Fibroblast of skin of left quadriceps (primary cell): ENCODE results near the gene C3orf20.

Experiments used
- DNase-seq, 2 experiments: peaks; one replicate each; pipeline ENCODE4 v3.0.0-alpha.2; 2013; ENCODE audit warnings: low read depth in 2 of 2

The C3orf20 gene

DNA sequence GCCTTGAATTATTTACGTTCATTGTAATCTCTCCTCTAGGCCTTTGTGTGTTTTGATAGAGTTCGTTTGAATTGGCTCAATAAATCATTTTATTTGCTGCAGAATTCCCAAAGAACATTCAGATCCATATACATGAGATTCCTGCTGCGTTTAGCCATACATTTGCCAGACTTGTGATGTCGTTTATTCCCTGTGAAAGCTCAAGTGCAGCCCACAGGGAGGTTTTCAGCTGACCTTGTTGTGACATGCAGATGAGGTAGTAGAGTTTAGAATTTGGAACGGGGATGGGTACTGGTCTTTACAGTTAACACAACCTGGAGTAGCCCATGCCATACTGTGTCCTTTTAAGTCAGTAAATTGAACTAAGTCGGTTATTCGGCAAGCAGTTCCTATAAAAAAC, at the start of gene C3orf20:
TSS of gene C3orf20 (plus strand) at position 301 of the 400 bp plus-strand sequence. CDS start 7,573 bp downstream, outside the sequence.
- no peak for DNase-seq

DNA sequence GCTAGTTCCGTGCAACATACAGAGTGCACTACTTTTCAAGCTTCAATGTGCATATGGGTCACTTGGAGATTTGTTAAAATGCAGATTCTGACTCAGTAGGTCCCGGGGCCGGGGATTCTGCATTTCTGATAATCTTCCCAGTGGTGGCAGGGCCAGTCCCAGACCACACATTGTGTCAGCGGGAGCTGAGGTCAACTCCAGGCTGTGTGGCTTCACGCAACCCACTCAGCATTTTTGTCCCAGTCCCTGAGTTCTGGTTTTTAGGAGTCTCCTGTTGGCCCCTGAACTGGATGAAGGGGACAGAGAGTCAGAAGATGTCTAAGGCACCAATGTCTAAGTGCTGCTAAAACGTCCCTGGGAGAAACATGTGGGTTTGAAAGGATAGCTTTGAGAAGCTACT, 49.5 kb upstream of the C3orf20 start:
- DNase-seq = no peak

DNA sequence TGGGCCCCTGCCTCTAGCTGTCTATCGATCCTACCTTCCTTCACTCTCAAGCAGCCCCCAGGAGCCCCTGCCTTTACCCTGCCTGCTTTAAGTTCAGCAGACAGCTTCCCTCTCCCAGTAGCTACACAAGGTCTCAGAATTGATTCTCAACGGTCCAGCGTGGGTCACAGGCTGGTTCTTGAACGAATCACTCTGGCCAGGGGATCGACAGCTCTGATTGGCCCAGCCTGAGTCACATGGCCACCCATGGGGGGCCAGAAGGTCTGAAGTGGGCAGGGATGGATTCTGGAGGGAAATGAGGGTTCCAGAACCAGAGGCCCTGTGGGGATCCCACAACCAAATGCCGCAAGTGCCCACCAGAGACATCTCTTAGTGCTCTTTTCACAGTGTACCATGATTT, 47.1 kb upstream of the C3orf20 start:
- DNase-seq = no peak

DNA sequence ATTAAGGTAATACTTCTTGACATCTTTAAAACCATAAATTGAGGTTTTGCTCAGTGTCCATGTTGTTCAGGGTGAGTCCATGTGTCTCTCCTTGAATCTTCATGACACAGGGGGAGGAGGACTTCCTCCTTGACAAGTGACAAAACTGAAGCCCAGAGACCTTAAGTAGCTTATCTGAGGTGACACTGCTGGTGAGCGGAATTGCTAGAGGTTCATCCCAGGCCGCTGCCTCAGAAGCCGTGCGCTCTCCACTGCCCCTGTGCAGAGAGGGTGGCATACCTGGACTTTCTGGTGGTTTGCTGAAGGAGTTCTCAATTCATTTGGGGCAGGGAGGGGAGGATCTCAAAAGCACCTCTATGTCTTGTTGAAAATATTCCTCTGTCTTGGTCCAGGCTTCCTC, 46.5 kb upstream of the C3orf20 start:
- no peak for DNase-seq

DNA sequence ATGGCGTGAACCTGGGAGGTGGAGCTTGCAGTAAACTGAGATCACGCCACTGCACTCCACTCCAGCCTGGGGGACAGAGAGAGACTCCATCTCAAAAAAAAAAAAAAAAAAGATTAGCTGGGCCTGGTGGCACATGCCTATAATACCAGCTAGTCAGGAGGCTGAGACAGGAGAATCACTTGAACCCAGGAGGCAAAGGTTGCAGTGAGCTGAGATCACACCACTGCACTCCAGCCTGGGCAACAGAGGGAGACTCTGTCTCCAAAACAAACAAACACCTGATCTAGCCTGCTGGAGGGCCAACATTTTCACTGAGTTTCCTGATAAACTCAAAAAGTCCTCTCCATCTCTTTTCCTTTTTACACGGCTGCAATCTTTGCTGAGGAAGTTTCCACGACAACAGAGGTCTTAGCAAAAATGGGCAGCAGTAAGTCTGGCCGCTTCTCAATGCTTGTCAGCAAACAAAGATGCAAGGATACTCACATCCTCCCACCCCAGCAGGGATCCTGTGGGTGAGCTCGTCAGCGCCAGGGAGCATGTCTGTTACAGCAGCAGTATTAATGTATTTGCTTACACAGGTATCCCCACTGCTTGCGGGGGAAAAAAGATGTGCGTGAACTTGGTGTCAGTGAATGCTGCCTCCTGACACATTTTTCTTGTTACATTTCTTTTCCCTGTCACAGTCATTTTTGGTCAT, 44.4 kb upstream of the C3orf20 start:
- no peak for DNase-seq

DNA sequence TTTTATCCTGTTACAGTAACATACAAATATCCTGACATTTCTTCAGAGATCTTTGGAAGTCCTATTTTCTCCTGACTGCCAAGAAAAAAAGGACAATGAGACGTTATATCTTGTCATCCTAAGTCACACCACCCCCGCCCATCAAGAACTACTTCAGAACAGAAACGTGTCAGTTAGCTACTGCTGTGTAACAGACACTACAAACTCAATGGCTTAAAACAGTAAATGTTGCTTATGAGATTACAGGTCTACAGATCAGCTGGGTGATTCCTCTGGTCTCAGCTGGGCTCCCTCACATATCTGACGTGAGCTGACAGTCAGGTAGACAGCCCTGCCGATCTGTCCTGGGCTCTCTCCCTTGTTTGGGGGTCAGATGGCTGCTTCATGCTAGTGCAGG, 43.8 kb upstream of the C3orf20 start:
- DNase-seq = no peak

DNA sequence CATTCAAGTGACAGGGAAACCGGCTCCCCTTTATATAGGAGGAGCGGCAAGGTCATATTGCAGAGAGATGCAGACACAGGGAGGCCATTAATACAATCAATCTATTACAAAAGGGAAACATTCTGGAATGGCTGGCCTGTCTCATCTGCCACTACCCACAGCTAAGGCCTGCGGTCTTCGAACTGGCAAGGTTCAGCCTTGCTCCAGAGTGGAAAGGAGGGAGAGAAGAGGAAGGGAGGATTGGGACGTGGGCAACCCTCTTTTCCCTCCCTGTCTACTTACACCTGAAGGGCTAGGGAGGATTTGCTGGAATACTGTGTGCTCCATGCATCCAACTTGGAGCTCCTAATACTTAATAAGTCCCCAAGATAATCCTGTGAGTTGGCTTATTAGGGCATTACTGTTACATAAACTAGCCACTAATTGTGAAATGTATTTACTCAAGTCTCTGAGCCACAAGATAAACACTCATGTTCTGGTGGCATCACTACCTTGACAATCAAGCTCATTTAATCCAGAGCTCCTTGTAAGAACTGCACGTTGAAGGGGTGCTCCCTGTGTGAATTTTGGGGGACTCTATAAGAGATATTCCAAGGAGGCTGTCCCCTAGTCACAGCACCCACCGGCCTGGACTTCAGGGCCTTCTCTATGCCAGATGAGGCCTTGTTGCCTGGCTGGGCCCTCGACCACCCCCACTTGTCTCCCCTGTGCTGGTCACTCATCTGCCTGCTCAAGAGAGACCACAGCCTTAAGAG, 43.1 kb upstream of the C3orf20 start:
- no peak for DNase-seq

DNA sequence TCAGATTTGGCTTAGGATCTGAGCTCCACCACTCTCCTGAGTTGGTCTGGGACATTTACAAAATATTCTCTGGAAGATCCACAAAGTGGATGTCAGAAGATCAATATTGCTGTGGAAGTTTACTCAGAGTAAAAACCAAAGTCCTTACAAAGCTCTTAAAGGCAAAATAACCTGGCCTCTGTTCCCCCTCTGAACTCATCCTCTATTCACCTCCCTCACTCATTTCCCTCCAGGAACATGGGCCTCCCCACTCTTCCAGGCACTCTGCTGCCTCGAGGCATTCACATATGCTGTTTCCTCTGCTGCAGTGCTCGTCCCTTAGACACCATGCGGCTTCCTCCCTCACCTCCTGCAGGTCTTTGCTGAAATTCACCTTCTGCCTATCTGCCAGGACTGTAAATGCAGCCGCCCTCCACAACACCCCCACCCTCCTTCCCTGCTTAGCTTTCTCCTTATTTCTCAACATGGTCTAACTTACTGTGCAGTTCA, 42.5 kb upstream of the C3orf20 start:
- no peak for DNase-seq

DNA sequence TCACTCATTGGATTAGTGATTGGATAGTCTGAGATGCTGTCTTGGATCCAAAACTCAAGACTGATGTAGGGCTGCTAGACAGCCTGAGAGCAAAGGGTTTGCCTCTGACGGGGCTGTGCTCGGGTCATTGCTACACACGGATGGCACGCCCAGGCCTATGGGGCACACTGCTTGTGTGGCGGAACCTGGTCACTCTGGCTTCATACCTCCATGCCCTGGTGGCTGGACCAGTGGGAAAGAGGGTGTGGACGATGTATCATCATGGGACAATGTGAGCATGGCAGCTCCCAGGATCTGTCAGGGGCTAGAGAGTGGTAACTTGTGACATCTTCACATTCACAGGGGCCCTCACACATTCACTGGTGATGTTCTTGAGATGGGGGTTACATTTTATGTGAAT, 41.5 kb upstream of the C3orf20 start:
- no peak for DNase-seq

DNA sequence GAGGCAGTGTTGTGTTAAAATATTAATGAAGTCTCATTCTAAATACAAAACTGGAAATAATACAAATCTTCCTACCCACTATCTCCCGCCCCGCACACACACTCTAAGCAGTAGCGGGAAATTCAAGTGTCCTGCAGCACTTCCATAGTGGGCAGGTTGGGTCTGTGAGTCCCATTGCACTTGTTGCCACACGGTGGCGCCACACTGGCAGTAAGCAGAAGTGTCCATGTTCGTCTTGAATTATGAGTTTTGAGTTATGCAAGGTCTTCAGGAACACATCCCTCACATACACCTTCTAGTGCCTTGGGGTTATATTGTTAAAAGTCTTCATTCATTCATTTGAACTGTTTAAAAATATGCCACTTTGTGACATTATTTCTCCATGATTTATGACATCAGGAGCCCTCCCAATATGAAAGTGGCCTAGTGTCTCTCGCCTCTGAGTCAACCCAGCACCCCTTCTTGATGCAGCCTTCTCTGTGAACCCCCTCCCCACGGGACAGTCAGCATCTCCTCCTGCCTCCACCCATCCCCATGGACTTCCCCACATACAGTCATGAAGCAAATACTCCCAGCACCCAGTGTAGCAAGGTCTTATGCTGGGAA, 41.0 kb upstream of the C3orf20 start:
- DNase-seq = peak in 1 of 2 experiments; percentile 5

DNA sequence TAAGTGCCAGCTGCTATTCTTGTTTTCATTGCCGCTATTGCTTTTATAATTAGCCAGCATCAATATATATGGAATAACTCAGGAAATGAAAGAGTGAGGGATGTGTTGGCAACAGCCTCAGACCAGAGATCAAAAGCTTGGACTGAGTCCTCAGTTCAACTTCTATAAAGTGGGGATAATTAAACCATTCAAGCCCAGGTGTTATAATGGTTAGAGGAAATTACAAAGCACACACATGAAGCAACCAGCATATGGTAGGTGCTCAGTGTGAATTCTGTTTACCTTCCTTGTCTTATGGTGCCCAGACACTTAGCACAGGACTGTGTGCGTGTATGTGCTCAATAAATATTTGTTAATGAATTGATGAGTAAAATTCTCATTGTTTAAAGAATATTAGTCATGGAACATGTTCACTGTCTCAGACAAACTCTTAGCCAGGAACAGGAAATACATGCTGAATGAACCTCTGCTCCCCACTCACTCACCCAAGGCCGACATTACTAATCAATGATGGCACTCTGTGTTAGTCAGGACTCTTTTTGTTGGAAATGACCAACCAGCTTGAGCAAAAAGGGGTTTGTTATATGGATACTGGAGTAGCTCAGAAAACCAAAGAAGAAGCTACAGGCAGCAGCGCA, 40.1 kb upstream of the C3orf20 start:
- no peak for DNase-seq

DNA sequence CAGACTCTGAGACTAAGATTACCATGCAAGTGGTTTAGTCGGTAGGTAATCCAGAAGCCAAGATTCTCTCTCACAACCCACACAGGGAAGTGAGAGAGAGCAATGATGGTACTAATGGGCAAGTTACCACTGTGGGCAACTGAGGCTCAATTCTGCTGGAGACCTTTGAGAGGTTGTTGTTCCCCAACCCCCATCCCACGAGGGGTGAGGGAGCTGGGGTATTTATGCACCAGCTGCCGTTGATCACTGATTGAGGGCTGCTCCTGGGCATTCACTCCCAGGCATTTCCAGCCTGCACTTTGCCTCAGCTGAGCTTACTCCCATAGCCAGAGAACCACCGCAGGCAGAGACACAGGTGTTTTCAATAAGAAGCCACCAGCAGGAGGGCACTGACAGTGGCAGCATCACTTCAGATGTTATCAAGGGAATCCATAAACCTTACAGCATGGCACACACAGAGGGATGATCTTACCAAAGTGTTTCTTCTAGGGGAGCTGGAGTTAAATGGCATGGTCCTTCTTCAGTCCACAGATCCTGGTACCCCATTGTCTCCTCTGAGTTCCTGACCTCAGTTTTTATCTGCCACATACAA, 38.3 kb upstream of the C3orf20 start:
- DNase-seq = no peak

DNA sequence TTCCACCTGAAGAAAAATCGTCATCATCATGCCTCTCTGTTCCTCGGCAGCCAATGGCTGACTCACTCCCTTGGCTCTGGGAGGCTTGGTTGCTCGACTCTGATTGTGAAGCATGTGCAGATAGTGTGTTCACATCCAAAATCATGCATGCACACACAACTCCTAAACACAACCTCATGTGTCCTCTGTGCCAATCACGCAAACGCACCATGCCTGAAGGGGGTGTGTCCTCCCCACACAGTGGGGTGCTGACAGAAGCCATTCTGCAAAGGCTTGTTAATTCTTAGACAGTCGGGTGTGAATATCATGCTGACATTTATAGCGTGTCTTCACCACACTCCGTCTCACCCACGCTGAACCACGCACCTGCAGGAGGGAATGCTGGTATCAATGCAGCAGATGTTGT, 34.8 kb upstream of the C3orf20 start:
- no peak for DNase-seq

DNA sequence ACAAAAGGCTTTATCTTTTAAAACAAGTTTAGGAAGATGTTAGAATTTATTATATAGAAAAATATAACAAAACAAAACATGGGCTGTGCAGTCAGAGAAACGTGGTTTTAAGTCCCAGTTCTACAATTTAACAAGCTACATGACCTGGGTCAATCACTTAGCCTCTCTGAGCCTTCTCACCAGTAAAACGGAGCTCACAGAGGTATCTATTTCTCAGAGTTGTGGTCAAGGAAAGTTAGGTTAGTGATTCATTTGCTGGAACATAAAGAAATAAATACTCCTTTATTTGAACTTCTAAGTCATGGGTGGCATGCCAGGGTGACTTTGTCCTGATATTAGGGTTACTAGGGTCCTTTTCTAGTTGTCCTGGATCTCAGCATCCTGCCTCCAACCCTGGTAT, 34.2 kb upstream of the C3orf20 start:
- DNase-seq = no peak

DNA sequence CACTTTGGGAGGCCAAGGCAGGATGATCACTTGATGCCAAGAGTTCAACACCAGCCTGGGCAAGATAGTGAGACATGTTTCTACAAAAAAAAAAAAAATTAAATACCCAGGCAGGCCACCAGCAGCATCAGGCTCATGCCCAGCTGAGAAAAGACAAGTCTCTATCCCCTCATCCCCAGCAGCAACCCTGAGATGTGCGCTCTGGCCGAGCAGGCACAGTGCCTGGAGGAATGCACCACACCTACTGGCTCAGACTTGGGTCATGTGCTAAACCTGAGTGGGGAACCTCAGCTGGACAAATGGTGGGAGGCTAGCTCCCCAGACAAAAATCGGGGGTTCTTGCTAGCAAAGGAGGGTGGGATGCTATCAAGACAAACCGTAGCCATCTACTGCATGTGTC, 33.6 kb upstream of the C3orf20 start:
- DNase-seq = no peak

DNA sequence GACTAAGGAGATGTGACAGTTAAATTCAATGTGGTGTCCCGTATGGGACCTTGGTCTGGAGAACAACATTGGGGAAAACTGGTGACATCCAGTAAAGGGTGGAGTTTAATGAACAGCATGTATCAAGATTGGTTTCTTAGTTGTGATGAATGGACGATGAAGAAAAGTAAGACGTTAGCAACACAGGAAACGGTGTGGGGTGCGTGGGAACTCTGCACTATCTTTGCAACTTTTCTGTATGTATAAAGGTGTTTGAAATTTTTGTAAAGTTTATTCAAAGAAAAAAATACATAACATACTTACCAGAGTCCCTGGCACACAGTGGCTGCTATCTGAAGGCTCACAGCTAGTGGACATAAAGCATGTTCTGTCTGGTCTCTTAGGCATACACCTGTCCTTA, 29.5 kb upstream of the C3orf20 start:
- DNase-seq = no peak

DNA sequence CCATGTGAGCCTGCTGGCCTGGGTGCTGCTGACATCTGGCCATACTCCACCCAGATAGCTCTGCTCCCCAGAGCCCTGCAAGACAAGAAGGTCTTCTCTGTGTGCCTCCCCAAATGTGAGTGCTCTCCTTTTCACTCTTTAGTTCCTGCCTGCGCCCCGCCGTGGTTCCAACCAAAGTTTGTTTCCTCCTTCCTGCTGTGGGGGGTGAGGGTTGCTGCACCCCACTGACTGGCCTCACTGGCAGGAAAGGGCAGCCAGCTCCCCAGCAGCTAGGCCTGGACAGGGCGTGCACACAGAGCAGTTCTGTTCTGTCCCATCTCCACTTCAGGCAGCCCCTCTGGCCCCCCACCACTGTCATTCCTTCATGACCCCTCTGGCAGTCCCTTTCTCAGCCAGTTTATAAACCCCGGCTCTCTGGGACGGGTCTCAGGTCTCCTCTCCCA, 28.8 kb upstream of the C3orf20 start:
- DNase-seq = no peak

DNA sequence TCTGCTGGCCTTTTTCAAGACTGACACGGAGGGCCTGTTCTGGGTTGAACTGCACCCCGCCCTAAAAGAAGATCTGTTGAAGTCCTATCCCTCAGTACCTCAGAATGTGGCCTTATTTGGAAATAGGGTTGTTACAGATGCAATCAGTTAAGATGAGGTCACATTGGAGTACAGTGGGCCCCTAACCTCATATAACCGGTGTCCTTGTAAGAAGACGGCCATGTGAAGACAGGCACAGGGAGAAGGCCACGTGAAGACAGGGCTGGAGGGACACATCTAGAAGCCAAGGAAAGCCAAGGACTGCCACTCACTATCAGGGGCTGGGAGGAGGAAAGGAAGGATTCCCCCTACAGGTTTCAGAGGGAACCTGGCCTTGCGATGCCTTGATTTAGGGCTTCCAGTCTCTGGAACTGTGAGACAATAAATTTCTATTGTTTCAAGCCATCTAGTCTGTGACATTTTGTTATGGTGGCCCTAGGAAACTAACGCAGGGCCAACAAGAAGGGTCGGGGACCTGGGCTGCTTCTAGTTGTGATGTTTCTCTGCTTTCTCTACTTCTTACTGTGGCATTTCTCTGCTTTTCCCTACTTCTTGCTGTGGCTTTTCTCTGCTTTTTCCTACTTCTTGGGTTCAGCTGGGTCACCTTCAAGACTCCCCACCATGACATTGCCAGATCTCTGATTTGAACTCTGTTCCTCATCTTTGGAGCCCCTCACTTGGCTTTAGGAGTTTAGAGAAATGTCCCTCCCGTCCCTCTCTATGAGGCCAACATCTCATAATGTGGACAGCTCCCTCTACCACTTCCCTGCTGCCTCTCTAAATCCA, 28.1 kb upstream of the C3orf20 start:
- DNase-seq = no peak

DNA sequence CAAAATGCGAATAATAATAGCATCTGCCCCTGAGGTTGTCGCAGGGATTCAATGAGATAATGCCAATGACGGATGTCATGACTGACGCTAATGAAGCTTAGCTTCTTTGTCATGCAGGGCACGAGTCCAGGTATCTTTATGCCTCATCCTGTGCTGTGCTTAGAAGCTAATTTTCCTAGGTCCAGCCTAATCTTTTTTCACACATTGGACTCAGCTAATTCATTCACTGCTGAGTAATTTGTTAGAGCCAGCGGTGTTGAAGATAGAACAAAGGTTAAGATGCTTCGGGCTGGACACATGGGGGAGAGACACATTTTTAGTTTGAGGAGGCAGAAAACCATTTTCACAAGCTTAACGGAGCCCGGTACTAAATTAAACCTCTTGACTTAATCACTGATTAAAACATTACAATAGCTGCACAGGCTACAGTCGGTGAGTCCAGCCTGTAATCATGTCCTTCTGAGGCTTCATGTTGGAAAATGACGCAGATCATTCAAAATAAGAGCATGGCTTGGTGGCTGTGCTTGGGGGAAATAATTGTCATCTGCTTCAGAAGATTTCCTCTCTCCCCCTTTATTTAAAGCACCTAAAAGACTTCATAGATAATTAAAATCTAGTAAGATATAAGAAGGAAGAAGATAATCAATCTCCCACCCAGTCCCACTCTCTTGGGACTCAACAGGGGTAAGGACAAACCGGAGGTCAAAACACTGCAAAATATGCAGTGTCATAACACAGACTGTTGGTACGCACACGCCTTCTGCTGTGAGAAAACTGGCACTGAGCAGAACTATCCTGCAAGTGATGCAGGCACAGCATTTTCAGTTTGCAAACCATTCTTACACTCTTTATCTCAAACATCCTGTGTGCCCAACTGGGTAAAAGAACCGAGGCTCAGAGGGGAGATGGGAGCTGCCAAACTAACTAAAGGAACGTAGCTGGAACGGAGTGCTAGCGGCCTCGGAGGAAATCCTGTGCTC, 26.7 kb upstream of the C3orf20 start:
- DNase-seq = no peak

DNA sequence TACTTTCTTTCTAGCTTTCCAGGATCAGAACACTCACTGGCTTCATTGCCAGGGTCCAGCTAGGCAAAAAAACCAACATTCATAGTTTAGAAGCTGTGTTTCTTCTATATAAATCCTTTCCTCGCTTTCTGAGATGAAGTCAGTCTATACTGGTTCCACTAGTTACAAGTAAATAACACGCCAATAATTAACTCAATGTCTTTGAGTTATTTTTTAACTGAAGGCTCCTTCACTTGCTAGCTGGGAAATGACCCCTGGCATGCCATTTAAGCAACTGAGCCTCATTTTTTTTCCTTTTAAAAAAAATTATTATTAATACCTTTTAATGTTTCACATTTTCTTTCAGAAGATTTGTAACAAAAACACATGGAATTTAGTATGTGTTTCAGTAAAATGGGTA, 25.5 kb upstream of the C3orf20 start:
- DNase-seq = no peak
